GM19043 (cell line): ENCODE measurements around the gene HS2ST1.

Experiments used
- ATAC-seq: cut with Tn5 transposase; IDR thresholded peaks from one replicate; pipeline ENCODE4 v1.9.1; 2021; ENCODE audit warnings: low read depth; ENCODE audit not compliant: unreplicated experiment

Gene HS2ST1

DNA sequence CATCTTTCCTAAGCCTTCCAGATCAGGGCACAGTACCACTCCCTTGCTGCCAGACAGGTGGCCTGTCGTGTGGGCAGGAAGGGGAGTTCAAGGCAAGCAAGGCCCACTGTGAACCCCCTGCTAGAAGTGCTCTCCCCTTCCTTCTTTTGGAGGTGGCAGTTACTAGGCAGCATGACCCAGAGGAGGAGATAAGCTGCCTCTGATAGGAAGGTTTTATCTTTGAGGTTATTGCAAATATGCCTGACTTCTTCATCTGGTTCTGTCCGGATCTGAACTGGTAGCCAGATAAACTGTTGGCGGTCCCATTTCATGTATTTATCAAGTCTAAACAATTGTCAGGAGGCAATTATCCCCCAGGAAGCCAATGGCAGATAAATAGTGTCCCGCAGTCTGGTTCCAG is 216.0 kb downstream of the HS2ST1 start:
- ATAC-seq = no peak

DNA sequence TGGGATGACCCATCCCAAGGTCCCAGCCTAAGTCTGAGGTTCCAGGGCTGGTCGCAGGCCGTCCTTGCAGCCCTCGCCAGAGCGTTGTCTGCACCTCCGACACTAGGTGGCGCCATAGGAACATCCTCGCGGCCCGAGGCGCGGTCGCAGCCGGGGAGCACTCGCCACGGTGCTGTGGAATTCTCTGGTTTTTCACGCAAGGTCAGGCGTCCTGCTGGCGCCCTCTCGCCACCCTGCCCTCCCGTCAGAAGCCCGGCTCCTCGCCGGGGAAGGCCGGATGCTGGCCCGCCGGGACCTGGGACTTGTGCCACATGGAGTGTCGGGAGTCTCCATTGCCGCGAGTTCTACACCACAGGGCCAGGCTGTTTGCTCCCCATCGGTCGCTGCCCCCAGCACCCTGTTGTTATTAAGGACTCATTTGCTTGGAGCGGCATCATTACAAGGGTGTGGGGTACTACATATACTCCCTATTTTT is 217.4 kb downstream of the HS2ST1 start:
- peak; percentile 96 for ATAC-seq

DNA sequence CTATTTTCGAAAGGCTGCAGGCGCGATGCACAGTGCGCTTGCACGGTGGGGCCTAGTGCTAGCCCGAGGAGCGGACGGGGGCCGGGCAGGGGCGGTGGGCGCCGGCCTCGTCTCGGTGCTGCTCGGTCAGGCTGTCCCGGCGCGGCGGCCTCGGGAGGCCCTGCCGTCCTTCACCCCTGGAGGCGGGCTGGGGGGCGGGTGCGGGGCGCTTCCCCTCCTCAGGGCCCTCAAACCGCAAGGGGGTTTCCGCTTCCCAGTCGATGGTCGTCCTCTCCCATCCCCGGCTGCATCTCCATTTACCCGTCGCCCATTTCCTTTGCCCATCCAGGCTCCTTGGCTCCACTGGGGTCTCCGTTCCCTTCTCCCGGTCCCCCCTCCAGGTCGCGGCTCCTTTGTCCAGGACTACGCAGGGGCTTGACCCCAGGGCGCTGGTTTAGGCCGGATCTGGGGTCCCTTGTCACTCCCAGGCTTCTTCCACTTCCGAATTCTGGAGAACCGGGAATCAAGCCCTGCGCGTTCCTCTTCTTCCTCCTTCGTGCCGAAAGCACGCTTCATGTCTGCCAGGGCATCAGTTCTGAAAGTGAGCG is 217.9 kb downstream of the HS2ST1 start:
- ATAC-seq = no peak

DNA sequence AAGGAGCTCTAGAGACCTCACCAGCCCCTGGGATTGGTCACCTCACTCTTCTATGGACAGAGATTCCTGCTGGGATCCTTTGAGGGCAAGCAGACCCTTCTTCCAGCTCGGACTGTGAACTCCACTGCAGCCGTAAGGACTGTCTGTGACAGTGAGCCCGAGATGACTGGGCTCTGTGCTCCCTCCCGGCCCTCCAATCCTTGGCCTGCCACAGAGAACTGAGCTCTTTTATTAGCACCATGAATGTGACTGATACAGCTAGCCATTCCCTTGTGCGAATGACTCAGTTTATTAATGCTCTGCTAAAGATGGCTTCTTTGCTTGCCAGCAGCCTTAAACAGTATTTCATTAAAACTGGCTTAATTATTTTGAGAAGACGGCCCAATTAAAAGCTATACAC is 219.6 kb downstream of the HS2ST1 start:
- no peak for ATAC-seq

DNA sequence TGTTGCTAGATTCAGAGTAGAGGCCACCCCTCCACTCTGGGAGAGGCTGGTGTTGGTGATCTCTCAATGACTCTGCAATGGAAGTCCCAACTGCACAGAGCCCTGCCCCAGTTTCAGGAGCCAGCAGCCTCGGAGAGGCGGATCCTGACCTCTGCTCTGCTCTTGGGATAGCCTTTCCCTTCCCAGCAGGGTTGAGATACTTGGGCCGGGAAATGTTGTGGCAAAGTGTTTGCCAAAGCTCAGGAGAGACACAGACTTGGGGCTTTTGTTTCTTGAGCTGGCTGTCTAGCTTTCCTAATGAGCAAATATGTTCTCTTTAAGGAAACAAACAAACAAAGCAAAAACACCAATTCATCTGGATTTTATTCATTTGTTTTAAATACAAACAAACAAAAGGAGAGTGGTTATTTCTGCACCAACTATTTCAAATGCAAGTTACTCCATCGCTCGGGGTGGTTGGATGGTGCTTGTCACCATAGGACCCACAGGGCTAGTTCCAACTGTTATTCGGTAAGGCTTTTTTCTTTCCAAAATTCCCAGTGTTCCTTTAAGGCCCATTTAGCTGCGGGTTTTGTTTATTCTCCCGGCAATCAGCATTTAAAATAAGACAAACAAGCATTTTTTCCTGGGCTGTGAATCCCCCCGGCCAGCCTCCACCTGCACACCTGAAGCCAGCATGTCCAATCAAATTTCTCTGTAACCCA is 220.3 kb downstream of the HS2ST1 start:
- ATAC-seq = no peak

DNA sequence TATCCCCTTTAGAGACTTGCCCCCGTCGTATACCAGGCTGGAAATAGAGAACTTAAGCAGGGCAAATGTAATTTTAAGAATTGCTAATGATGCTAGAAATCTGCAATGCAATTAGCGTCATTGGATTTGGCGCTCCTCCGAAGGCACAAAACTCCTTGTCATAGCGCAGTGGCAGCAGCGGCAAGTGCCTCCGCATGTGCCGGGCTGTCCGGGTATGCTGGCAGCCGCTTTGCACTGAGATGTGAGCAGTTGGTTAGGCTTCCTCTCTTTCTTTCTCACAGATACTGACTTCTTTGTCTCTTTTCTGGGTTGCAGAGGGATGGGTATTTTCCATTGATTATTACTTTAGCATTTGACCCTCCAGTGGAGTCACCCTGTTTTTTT is 220.9 kb downstream of the HS2ST1 start:
- no peak for ATAC-seq

DNA sequence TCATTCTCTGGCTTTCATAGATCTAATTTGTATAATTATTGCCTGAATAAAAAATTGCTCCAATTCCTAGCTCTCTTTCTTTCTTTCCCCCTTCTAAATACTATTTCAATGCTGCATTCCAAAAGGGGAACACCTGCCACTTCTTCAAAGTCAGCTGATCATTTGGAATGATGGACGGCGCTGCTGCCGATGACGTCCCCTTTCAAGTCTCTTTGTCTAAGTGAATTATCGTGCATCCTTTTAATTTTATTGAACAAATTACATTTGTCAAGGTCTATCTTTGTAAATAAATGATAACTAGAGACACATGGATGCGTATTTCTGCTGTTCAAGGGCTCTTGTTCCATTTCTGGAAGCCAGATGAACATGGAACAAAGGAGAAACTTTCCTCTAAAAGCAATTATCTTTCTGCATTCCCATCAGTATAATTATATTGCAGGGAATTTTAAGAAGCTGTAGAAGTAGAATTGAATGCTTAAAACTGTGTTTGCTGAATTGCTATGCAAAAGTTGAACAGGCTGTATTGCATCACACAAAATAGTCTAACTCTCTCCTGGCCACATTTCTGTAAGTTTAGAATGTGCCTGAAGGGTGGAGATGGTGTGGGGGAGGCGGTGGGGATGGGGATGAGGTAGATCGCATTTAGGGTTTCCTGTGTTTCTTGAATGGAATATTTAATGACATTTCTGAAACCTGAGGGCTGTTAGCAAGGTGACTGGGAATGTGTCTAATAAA is 222.3 kb downstream of the HS2ST1 start:
- no peak for ATAC-seq

DNA sequence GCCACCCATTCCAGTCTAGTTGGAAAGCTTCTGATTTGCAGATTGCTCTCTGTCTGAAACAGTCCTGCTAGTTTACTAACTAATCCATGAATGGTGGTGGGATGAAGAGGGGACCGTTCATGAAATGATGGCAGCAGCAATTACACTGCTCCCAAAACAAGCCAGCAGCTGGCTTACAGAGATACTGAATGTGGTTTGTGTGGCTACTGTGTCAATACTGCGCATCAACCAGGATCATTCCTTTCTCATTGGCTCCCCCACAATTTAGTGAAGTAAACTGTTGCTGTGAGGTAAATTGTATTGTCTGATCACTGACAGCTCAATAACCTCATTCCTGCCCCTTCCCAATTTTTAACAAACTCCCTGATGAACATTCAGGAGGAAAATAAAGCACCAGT is 222.9 kb downstream of the HS2ST1 start:
- ATAC-seq = no peak

DNA sequence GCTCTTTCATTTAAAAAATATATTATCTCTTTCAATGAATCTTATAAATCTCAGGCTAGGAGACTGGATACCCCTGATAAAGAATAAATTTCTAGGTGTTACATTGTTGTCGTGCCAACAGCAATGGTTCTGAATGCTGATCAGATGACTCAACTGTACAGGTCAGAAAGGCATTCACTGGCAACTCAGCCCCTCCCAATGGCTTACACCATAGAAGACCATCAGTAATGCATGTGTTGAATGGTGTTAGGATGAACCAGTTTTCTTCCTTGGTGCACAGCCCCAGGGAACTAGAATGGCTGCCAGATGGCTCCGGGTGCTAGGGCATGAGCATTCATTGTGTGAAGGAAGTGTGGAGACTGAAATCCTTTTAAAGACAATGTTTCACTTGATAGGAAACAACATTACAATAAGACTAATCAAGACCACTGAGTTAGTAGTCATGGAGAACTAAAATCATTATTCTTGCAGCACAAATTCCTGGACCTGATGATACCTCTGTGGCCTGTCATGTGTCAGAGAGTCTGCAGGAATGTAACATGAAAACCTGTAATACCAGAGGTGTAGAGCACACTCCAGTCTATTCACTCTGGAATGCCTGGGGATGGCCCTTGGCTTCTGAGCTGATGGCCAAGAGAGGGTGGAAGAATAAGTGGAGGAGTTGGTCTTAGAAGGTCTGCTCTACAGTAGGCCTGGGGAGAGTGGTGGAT is 226.6 kb downstream of the HS2ST1 start:
- no peak for ATAC-seq

DNA sequence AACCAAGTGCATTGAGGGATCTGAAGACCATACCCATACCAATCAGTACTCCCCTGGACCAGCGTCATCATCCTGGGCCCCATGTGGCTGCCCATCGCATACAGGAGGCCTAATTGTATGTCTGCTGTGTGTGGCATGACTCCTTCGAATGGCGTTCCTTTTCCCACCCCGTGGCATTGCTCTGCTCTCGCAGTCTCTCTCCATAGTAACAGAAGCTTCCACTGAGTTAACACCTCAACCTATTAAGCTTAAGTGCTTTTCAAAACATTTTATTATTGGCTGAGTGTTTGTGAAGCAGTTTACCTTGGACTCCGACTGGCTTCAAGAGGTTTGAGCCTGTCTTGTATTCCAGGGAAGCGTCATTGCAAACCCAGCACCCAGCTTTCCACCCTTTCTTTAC is 227.1 kb downstream of the HS2ST1 start:
- no peak for ATAC-seq

DNA sequence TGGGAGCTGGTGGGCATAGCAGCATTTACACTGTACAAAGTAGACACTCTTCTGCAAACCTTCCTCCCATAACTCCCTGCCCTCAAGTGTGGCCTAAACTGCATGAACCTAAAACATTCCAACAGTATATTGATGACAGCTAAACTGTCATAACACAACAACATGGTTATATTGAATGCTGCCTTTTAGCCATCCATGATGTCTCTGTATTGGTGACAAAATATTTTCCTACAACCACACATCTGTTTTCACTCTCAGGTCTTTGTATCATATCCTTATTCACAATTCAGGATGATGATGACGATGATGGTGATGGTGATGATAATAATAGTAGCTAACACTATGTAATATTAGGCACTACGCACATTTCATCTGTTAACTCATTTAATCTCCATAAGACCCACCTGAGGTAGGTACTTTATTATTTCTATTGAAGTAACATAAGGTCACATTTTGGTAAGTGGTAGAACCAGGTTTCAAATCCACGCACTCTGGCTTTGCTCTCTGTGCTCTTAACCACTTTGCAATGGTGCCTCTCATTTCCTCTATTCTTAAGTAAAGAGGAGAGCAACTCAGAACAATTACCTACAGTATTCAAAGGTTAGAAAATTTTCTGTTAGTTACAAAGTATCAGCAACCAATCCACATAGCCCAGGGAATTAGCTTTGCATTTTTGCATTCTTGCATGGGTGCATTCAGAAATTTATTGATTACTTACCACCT is 229.1 kb downstream of the HS2ST1 start:
- no peak for ATAC-seq

DNA sequence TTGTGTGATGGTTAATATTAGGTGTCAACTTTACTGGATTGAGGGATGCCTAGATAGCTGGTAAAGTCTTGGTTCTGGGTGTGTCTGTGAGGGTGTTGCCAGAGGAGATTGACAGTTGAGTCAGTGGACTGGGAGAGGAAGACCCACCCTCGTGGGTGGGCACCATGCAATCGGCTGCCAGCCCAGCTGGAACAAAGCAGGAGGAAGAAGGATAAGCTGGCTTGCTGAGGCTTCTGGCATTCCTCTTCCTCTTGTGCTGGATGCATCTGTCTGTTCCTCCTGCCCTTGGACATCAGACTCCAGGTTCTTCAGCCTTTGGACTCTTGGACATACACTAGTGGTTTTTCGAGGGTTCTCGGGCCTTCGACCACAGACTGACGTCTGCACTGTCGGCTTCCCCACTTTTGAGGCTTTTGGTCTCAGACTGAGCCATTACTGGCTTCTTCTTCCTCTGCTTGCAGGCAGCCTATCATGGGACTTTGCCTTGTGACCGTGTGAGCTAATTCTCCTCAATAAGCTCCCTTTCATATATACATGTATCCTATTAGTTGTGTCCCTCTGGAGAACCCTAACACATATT is 230.0 kb downstream of the HS2ST1 start:
- no peak for ATAC-seq

DNA sequence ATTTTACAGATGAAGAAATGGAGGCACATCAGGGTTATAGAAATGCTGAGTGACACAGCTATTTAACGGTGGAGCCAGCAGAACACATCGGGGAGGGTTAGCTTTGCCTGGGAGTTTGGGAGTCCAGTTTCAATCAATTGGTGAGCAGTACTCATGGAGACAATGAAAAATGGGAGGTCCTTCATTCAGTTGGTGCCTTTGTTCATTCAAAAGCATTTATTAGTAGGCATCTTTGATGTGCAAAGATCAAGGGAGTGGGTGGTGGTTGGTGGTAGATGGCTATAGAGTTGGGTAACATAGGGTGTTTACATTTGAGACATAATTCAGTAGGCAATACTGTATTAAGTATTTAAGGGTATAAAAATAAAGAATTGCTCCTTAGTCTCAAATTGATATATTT is 230.5 kb downstream of the HS2ST1 start:
- ATAC-seq = no peak

DNA sequence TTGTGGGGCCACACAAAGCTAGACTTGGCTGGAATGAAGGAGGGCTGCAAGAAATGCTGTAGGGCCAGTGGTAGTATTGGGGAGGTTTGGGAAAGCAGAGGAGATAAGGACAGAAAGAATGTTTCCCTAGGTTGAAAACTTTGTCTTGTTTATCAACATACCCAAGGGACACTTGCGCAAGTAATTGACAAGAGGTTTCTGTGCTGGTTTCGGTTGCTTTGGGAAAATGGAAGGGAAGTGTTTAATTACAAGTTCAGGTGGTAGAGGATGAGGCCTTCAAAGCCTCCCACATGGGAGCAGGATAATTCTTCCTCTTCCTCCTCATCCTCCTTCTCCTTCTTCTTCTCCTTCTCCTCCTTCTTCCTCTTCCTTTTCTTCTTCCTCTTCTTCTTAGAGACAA is 232.1 kb downstream of the HS2ST1 start:
- no peak for ATAC-seq

DNA sequence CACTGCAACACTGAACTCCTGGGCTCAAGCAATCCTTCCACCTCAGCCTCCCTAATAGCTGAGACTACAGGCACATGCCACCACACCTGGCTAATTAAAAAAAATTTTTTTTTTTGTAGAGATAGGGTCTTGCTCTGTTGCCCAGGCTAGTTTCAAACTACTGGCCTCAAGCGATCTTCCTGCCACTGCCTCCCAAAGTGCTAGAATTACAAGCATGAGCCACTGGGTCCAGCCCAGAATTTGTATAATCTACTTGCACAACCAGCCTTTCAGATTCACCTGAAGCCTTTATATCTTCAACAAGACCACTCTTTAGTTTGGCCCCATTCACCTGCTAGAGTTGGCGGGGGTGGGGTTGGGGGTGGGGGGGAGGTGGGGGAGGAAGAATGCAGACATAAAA is 232.6 kb downstream of the HS2ST1 start:
- no peak for ATAC-seq

DNA sequence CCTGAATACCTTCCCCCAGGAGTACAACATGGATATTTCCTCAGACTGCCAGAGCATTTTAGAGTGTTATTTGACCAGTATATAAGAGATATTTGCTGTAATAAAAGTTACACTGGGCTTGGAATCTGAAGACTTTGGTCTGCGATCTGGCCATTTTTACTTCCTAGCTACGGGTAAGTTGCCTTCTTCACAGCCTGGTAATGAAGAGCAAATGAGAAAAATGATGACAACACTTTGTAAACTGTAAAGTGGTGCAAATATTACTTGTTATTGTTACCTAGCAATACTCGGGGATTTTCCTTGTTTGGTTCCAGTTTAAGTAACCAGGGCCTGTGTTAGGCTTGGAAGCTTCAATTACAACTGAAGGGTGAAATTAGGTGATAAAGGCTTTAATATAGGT is 233.4 kb downstream of the HS2ST1 start:
- no peak for ATAC-seq

DNA sequence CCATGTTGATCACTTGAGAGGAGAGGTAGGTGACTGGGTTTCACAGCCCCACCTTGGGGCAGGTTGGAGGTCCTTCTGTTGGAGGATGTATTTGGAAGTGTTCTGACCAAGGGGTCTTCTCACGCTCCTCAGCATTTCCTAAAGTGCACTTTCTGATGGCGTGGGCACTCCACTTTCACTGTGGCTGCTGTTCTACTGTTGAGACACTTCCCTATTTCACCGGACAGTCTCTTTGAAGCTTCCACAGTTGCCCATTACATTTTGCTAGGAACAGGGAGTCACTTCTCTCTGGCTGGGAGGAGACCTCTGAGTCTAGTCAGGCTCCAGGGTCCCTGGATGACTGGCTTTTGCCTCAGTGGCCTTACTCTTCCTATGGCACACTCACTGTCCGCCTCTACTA is 234.2 kb downstream of the HS2ST1 start:
- no peak for ATAC-seq

DNA sequence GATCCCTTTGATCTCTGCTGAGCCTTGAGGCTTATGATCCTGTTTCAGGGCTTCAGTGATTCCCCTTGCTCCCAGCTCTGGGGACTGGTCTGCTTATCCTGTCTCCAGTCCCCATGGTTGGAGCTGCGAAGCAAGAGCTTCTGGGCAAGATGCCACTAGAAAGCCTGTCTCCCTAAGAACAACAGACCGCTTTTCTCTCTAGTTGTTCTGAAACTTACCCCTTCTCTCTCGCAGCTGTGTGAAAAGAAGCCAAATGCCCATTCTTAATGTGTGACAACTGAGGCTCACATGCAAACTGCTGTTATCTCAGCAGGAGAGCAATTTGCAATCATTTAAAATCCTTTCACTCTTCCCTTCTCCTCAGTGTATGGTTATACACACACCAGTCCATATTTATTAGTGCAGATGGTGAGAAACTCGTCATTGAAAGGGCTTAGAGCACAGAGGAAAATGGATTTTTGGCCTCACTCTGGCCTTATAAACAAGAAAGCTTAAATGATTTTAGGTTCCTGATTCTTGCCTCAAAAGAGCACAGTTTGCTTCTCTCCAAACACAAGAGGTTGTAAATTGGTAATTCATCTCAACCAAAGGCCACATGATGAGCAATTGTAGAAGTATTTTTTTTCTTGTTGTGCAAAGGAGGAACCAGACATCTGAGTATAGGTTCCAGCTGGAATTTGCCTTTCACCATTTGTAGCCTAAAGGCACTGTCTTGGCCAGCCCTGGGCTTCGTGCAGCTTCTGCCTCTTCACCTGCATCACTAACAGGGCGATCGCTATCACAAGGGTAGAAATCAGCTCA is 235.0 kb downstream of the HS2ST1 start:
- ATAC-seq = no peak

DNA sequence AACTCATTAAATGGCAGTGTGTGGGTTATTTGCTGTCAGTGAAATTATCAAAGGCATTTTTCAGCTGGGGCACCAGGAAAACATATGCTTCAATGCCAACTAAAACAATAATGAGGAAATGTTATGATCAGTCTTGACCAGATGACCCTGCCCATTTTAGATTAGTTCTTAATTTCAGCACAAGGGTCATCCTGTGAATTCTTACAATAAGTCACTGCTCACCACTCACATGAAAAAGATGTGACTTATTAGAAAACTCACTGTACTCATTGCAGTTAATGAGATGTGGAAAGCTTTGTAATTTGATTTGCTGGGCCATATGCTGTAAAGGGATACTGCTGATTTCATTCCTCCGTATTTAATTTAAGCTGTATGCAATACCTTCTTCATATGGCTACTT is 235.7 kb downstream of the HS2ST1 start:
- no peak for ATAC-seq
